ENCODE results near the gene PACRG.

GRCh38 chr6:163092876-163093275 lies 365.1 kb downstream of the PACRG start:
- TF ChIP-seq MAX (CRISPR knock-in tag; IDR thresholded peaks at IDR 0.05), result no peak
- TF ChIP-seq CTCF (IDR thresholded peaks at IDR 0.05), result no peak
- TF ChIP-seq NFYB (CRISPR knock-in tag; conservative IDR thresholded peaks at IDR 0.05; ENCODE audit: low read depth), result no peak
- no peak for TF ChIP-seq CREB1 (CRISPR knock-in tag; IDR thresholded peaks at IDR 0.05)
- TF ChIP-seq MXD4 (CRISPR knock-in tag; IDR thresholded peaks at IDR 0.05; ENCODE audit: borderline replicate concordance), result no peak
